HCT116 (cell line): ENCODE results near the gene SRCIN1. TPM values are rescaled to one million over a fixed set of nuclear protein-coding genes. Genes with fewer than 3 reads are reported as not detected.

Experiments
- ATAC-seq: fragments of 200-7000 bp; cut with Tn5 transposase; 2 replicates; pipeline ENCODE4 v1.9.1; 2020; ENCODE audit warnings: mild to moderate bottlenecking, moderate library complexity
- BruUV-seq: library from RNA; stranded (reverse); fragments of 400-500 nt; replicated peaks from 2 replicates; lab custom pipeline; 2021; lab: Mats Ljungman, UMichigan
- CTCF ChIA-PET: fragments of 300-600 bp; sonication (Branson Sonifier 250); formaldehyde crosslinking; loops from one replicate; lab custom pipeline; 2021; ENCODE audit warnings: antibody characterized with exemption; lab: Charles Lee
- POLR2A ChIA-PET: fragments of 300-600, 350-600 bp; sonication (Branson Sonifier 250); formaldehyde crosslinking; loops from one replicate; lab custom pipeline; 2021; ENCODE audit warnings: antibody characterized with exemption; lab: Charles Lee
- RAD21 ChIA-PET, 2 experiments: fragments of 300-600 bp; sonication (Branson Sonifier 250); formaldehyde crosslinking; loops; one replicate each; lab custom pipeline; 2023; ENCODE audit warnings: low total read pairs in 2 of 2; ENCODE audit not compliant: uncharacterized antibody in 2 of 2, unreplicated experiment in 2 of 2, low non-redundant PET in 1 of 2; lab: Charles Lee
- DNase-seq: peaks from one replicate; pipeline ENCODE4 v3.0.0-alpha.2; 2010; ENCODE audit warnings: low read depth, low spot score
- H2AFZ ChIP-seq: fragments of 200-600 bp; shearing (Covaris generic), sonication (generic); 2 replicates; pipeline ENCODE4 v1.6.1; 2017; ENCODE audit warnings: low read depth, mixed run types, mixed read lengths, antibody characterized with exemption, low read length; ENCODE audit not compliant: poor library complexity, severe bottlenecking
- H3K27ac ChIP-seq: 2 replicates; pipeline ENCODE4 v1.5.1; 2012; ENCODE audit warnings: low read depth, low read length
- H3K27me3 ChIP-seq: fragments of 200-600 bp; sonication (generic); 2 replicates; pipeline ENCODE4 v1.6.1; 2016; ENCODE audit warnings: mixed run types, low read length, mixed read lengths; ENCODE audit not compliant: insufficient read depth
- H3K36me3 ChIP-seq, 2 experiments: fragments of 200-500 bp in 1 of 2; fragments of 200-600 bp in 1 of 2; sonication (Bioruptor generic) in 1 of 2; sonication (generic) in 1 of 2; 2 replicates each; pipeline versions ENCODE4 v1.5.1 to v1.6.1; 2014 to 2016; ENCODE audit warnings: low read length in 2 of 2, inconsistent platforms in 1 of 2, mixed read lengths in 1 of 2, mixed run types in 1 of 2; ENCODE audit not compliant: insufficient read depth in 2 of 2, control insufficient read depth in 1 of 2
- H3K4me1 ChIP-seq, 2 experiments: fragments of 200-600 bp in 1 of 2; sonication (generic) in 1 of 2; 2 replicates each; pipeline versions ENCODE4 v1.5.1 to v1.6.1; 2012 to 2017; ENCODE audit warnings: low read length in 2 of 2, inconsistent platforms in 1 of 2, mild to moderate bottlenecking in 1 of 2, mixed read lengths in 1 of 2, mixed run types in 1 of 2, moderate library complexity in 1 of 2; ENCODE audit not compliant: insufficient read depth in 2 of 2, control insufficient read depth in 1 of 2
- H3K4me2 ChIP-seq: fragments of 200-600 bp; sonication (generic); 2 replicates; pipeline ENCODE4 v1.6.1; 2017; ENCODE audit warnings: mixed run types, low read length, mixed read lengths
- H3K4me3 ChIP-seq, 2 experiments: fragments of 200-600 bp in 1 of 2; sonication (generic) in 1 of 2; replicated peaks in 1 of 2; 2 replicates each; pipeline ENCODE4 v1.5.1; 2011 to 2016; ENCODE audit warnings: low read length in 2 of 2, control low read depth in 1 of 2, low read depth in 1 of 2, mild to moderate bottlenecking in 1 of 2, mixed read lengths in 1 of 2, mixed run types in 1 of 2
- H3K79me2 ChIP-seq: fragments of 200-600 bp; sonication (generic); 2 replicates; pipeline ENCODE4 v1.6.1; 2017; ENCODE audit warnings: mild to moderate bottlenecking, mixed run types, low read length, moderate library complexity, mixed read lengths; ENCODE audit not compliant: insufficient read depth
- H3K9ac ChIP-seq: fragments of 200-600 bp; sonication (generic); 2 replicates; pipeline ENCODE4 v1.6.1; 2016; ENCODE audit warnings: low read length, mixed read lengths
- H3K9me2 ChIP-seq: fragments of 200-600 bp; sonication (generic), shearing (Covaris generic); 2 replicates; pipeline ENCODE4 v1.6.1; 2017; ENCODE audit warnings: mixed run types, mild to moderate bottlenecking, moderate library complexity; ENCODE audit not compliant: insufficient read depth
- H3K9me3 ChIP-seq, 2 experiments: fragments of 200-500 bp in 1 of 2; fragments of 200-600 bp in 1 of 2; sonication (Bioruptor generic) in 1 of 2; sonication (generic) in 1 of 2; 2 replicates each; pipeline ENCODE4 v1.6.1; 2014 to 2017; ENCODE audit warnings: low read length in 2 of 2, mixed read lengths in 2 of 2, inconsistent platforms in 1 of 2, low read depth in 1 of 2, mild to moderate bottlenecking in 1 of 2, mixed run types in 1 of 2, moderate library complexity in 1 of 2; ENCODE audit not compliant: control insufficient read depth in 1 of 2, insufficient read depth in 1 of 2
- H4K20me1 ChIP-seq: fragments of 200-600 bp; sonication (generic), shearing (Covaris generic); 2 replicates; pipeline ENCODE4 v1.6.1; 2017; ENCODE audit warnings: mixed run types, mild to moderate bottlenecking, moderate library complexity; ENCODE audit not compliant: insufficient read depth
- CBX3 ChIP-seq: IDR thresholded peaks from 2 replicates; pipeline ENCODE4 v1.6.1; 2012; ENCODE audit warnings: low read depth
- CTCF ChIP-seq, 3 experiments: fragments of 200-600 bp in 1 of 3; sonication (generic) in 1 of 3; IDR thresholded peaks in 2 of 3; conservative IDR thresholded peaks in 1 of 3; 2 replicates each; pipeline ENCODE4 v1.5.1; 2012 to 2017; ENCODE audit warnings: low read depth in 2 of 3, low read length in 2 of 3, antibody characterized with exemption in 1 of 3, borderline replicate concordance in 1 of 3, control low read depth in 1 of 3, mild to moderate bottlenecking in 1 of 3, mixed read lengths in 1 of 3, mixed run types in 1 of 3, moderate library complexity in 1 of 3; ENCODE audit not compliant: insufficient read depth in 1 of 3
- EGR1 ChIP-seq: IDR thresholded peaks from 2 replicates; pipeline ENCODE4 v1.6.1; 2012; ENCODE audit warnings: low read depth
- ELF1 ChIP-seq: IDR thresholded peaks from 2 replicates; pipeline ENCODE4 v1.6.1; 2012; ENCODE audit warnings: low read depth, borderline replicate concordance
- EZH2phosphoT487 ChIP-seq: fragments of 200-600 bp; IDR thresholded peaks from 2 replicates; pipeline ENCODE4 v1.6.1; 2018; ENCODE audit warnings: antibody characterized with exemption, borderline replicate concordance
- FOSL1 ChIP-seq: IDR thresholded peaks from 2 replicates; pipeline ENCODE4 v1.6.1; 2012; ENCODE audit warnings: low read depth
- MAX ChIP-seq: IDR thresholded peaks from 2 replicates; pipeline ENCODE4 v1.6.1; 2012
- POLR2A ChIP-seq: IDR thresholded peaks from 2 replicates; pipeline ENCODE4 v1.7.0; 2011; ENCODE audit warnings: borderline replicate concordance; ENCODE audit not compliant: insufficient read depth, insufficient read length; ENCODE audit errors: extremely low read depth
- RAD21 ChIP-seq: IDR thresholded peaks from 2 replicates; pipeline ENCODE4 v1.6.1; 2012; ENCODE audit warnings: low read depth, mild to moderate bottlenecking
- SP1 ChIP-seq: IDR thresholded peaks from 2 replicates; pipeline ENCODE4 v1.6.1; 2012; ENCODE audit warnings: low read depth
- TCF7L2 ChIP-seq: IDR thresholded peaks from 2 replicates; pipeline ENCODE4 v1.7.0; 2011; ENCODE audit warnings: borderline replicate concordance, inconsistent platforms; ENCODE audit not compliant: insufficient read depth, insufficient read length; ENCODE audit errors: extremely low read depth
- ZFX ChIP-seq: fragments of 450-650 bp; IDR thresholded peaks from 2 replicates; pipeline ENCODE4 v1.6.1; 2017
- ZNF274 ChIP-seq: fragments of 200-500 bp; sonication (Bioruptor generic); IDR thresholded peaks from 2 replicates; pipeline ENCODE4 v1.6.1; 2014; ENCODE audit warnings: mild to moderate bottlenecking, low read depth, low read length, inconsistent platforms
- intact Hi-C: fragments of 100-400 bp; cut with micrococcal nuclease; formaldehyde crosslinking; loops from 2 replicates; pipeline ENCODE4 v1.10.0; 2022
- total RNA-seq: library from RNA; stranded (reverse); gene quantifications from one replicate; pipeline ENCODE4 v1.2.1, GENCODE V29; 2021; ENCODE audit not compliant: unreplicated experiment
- TF ChIP-seq, protein P1 (sequence below): IDR thresholded peaks from 2 replicates; pipeline ENCODE4 v1.6.1; 2012; ENCODE audit warnings: low read depth

The SRCIN1 gene
- total RNA-seq, 1 experiment from 2014 or later = 10.5 TPM

DNA sequence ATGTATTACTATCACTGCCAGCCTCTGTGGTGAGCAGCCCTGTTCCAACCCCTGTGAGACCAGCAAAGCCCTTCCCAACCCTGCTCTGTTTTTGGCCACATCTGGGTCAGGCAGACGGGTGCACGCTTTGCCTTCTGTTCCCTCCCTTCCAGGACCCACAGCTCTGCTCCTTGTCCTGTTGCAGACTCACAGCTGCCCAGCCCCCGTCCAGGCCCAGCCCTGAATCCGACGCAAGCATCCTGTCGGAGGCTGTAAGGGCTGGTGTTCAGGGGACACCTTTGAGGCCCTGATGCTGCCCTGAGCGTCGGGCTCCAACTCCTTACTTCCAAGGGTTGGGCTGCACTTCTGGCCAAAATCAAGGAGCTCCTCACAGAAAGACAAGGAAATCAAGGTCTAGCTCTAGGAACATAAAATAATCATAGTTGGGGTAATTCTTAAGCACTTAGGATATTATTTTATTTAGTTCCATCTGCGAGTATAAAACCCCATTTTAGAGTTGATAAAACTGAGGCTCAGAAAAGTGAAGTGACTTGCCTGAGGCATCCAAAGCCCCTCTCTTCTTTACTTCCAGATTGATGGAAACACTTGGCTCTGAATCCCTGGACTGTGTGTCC lies 14.3 kb upstream of the SRCIN1 start:
- no peak for DNase-seq
- Histone ChIP-seq H3K27me3 (no peaks in the 10 kb centered on the region), H3K27ac (no peak overlapping the region), H4K20me1 (no peaks in the 10 kb centered on the region), H3K9me3 (no peaks in the 10 kb centered on the region), H3K79me2 (no peaks in the 10 kb centered on the region), H3K4me3 (no peak overlapping the region), H3K36me3 (no peaks in the 10 kb centered on the region)
- CTCF ChIA-PET = no interaction called here
- intact Hi-C loops = no loop called here
- no peak for TF ChIP-seq ZFX
- TF ChIP-seq EGR1 = no peak
- no peak for TF ChIP-seq POLR2A
- no peak for TF ChIP-seq EZH2phosphoT487
- TF ChIP-seq MAX = no peak
- TF ChIP-seq RAD21 = no peak
- TF ChIP-seq CBX3 = no peak
- no peak for TF ChIP-seq ZNF274
- TF ChIP-seq, protein P1, sequence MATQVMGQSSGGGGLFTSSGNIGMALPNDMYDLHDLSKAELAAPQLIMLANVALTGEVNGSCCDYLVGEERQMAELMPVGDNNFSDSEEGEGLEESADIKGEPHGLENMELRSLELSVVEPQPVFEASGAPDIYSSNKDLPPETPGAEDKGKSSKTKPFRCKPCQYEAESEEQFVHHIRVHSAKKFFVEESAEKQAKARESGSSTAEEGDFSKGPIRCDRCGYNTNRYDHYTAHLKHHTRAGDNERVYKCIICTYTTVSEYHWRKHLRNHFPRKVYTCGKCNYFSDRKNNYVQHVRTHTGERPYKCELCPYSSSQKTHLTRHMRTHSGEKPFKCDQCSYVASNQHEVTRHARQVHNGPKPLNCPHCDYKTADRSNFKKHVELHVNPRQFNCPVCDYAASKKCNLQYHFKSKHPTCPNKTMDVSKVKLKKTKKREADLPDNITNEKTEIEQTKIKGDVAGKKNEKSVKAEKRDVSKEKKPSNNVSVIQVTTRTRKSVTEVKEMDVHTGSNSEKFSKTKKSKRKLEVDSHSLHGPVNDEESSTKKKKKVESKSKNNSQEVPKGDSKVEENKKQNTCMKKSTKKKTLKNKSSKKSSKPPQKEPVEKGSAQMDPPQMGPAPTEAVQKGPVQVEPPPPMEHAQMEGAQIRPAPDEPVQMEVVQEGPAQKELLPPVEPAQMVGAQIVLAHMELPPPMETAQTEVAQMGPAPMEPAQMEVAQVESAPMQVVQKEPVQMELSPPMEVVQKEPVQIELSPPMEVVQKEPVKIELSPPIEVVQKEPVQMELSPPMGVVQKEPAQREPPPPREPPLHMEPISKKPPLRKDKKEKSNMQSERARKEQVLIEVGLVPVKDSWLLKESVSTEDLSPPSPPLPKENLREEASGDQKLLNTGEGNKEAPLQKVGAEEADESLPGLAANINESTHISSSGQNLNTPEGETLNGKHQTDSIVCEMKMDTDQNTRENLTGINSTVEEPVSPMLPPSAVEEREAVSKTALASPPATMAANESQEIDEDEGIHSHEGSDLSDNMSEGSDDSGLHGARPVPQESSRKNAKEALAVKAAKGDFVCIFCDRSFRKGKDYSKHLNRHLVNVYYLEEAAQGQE = no peak
- TF ChIP-seq CTCF (IDR thresholded peaks at IDR 0.05 in 2 of 3, conservative IDR thresholded peaks at IDR 0.05 in 1 of 3; ENCODE audit: borderline replicate concordance in 1 of 3, insufficient read depth in 1 of 3, low read depth in 2 of 3, low read length in 2 of 3) = no peak
- TF ChIP-seq ELF1 = no peak
- no peak for TF ChIP-seq TCF7L2
- no peak for TF ChIP-seq FOSL1
- TF ChIP-seq SP1 = no peak
- TF ChIP-seq, all 23 proteins: peak for 0
- no peak overlapping the region for H2AFZ ChIP-seq
- H3K9ac ChIP-seq = no peak overlapping the region
- H3K4me2 ChIP-seq = no peak overlapping the region
- POLR2A ChIA-PET = interaction anchor here (0.6 kb wide), 1 partner anchor 9 kb away, joined by 3 read pairs; no protein-coding TSS in a partner anchor
- ATAC-seq = no peak
- no peaks in the 10 kb centered on the region for H3K9me2 ChIP-seq
- no peaks in the 10 kb centered on the region for H3K4me1 ChIP-seq
- BruUV-seq = no TSS peak
- RAD21 ChIA-PET = interaction anchor here in 1 of 2 experiments (0.6 kb wide), 1 partner anchor 193 kb away, joined by 5 read pairs; no protein-coding TSS in a partner anchor
